ENCODE data around the gene NFKBIB.
A peak's percentile ranks its signal among the peaks of the same experiment; 100 is the strongest.

NFKBIB gene, protein sequence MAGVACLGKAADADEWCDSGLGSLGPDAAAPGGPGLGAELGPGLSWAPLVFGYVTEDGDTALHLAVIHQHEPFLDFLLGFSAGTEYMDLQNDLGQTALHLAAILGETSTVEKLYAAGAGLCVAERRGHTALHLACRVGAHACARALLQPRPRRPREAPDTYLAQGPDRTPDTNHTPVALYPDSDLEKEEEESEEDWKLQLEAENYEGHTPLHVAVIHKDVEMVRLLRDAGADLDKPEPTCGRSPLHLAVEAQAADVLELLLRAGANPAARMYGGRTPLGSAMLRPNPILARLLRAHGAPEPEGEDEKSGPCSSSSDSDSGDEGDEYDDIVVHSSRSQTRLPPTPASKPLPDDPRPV

DNA sequence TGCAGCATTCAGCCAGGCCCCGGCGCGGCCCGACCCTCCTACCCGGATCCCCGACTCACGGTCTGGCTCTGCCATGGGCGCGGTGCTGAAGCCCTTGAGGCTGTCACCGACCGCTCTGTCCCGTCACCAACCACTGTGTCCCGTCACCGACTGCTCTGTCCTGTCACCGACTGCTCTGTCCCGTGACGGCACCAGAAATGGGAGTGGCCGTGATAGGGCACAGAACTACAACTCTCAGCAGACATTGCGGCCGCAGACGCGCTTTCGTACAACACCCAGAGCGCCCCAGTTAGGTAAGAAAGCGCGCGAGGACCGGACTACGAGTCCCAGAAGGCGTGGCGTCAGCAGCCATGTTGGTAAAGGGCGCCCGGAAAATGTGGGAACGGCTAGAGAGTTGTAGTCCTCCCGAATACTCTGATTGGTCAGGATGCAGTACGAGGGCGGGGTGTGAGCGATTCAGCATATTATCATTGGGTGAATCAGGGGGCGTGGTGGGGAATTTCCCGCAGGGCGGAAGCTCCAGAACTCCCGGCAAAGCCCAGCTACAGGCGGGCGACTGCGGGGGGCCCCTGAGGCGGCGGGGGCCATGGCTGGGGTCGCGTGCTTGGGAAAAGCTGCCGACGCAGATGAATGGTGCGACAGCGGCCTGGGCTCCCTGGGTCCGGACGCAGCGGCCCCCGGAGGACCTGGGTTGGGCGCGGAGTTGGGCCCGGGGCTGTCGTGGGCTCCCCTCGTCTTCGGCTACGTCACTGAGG, at the start of gene NFKBIB, which contains the start of gene SIRT2:
Gene NFKBIB (plus strand): TSS at position 523 of the 755 bp plus-strand sequence. CDS start 64 bp downstream, at position 587.
Gene SIRT2 (minus strand): TSS at position 172 of the 755 bp plus-strand sequence. CDS start 97 bp downstream, at position 75.
- Histone ChIP-seq H3K9me3 (ENCODE audit: control insufficient read depth, insufficient read depth, low read length) (peaks cover 5% of the 10 kb centered on the region), H3K36me3 (ENCODE audit: control insufficient read depth, low read length) (peaks cover 12% of the 10 kb centered on the region), H3K4me3 (ENCODE audit: low read length) (peak within 1 kb of the TSS; percentile 93), H3K4me1 (ENCODE audit: control insufficient read depth, low read length) (peaks cover 20% of the 10 kb centered on the region), H3K9me2 (replicated peaks; ENCODE audit: control insufficient read depth, low read length) (no peaks in the 10 kb centered on the region), H3F3A (ENCODE audit: control insufficient read depth, insufficient read depth) (no peaks in the 10 kb centered on the region), H4K20me1 (ENCODE audit: control insufficient read depth, insufficient read depth, low read depth, low read length) (no peaks in the 10 kb centered on the region), H3K79me2 (ENCODE audit: control insufficient read depth, low read length) (peaks cover 38% of the 10 kb centered on the region), H3K27ac (ENCODE audit: low read depth, low read length) (peak within 1 kb of the TSS; percentile 30), H3K4me2 (ENCODE audit: low read length) (peak within 1 kb of the TSS; percentile 88), H3K27me3 (ENCODE audit: control insufficient read depth, low read length) (no peaks in the 10 kb centered on the region)
- no peak for TF ChIP-seq EZH2phosphoT487 (IDR thresholded peaks at IDR 0.05; ENCODE audit: borderline replicate concordance, low read length)
- TF ChIP-seq, protein P1, sequence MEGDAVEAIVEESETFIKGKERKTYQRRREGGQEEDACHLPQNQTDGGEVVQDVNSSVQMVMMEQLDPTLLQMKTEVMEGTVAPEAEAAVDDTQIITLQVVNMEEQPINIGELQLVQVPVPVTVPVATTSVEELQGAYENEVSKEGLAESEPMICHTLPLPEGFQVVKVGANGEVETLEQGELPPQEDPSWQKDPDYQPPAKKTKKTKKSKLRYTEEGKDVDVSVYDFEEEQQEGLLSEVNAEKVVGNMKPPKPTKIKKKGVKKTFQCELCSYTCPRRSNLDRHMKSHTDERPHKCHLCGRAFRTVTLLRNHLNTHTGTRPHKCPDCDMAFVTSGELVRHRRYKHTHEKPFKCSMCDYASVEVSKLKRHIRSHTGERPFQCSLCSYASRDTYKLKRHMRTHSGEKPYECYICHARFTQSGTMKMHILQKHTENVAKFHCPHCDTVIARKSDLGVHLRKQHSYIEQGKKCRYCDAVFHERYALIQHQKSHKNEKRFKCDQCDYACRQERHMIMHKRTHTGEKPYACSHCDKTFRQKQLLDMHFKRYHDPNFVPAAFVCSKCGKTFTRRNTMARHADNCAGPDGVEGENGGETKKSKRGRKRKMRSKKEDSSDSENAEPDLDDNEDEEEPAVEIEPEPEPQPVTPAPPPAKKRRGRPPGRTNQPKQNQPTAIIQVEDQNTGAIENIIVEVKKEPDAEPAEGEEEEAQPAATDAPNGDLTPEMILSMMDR (IDR thresholded peaks at IDR 0.05; ENCODE audit: low read depth, low read length, poor library complexity, severe bottlenecking) = no peak

DNA sequence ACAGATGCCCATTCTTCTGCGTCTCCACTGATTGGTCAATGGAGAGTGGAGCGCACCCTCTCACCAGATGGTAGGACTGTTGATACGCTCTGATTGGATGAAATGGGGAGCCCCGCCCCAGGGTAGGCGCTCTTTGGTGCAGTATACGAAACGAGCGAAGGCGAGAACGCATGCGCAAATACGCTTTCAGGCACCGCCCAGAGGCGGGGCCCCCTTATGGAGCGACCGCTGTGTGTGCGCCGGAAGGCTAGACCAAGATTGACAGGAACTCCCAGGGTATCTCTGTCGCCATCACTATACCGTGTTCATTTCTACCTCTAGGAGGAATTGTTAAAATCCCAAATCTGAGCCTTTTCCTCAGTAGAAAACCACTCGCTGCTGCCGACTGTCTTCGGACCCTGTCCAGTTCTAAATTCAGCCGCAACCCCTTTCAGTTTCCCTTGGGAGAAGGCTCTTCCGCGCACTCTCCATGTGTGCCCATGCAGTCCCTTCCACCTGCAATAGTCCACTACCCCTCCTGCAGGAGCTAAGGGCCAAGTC, 49.3 kb upstream of the NFKBIB start:
- Histone ChIP-seq H3K9me2 (replicated peaks; ENCODE audit: control insufficient read depth, low read length) (no peaks in the 10 kb centered on the region), H3K4me1 (ENCODE audit: control insufficient read depth, low read length) (peaks cover 49% of the 10 kb centered on the region), H3K27me3 (ENCODE audit: control insufficient read depth, low read length) (no peaks in the 10 kb centered on the region), H3K79me2 (ENCODE audit: control insufficient read depth, low read length) (peaks cover 60% of the 10 kb centered on the region), H4K20me1 (ENCODE audit: control insufficient read depth, insufficient read depth, low read depth, low read length) (peaks cover 21% of the 10 kb centered on the region), H3K27ac (ENCODE audit: low read depth, low read length) (peak overlapping the region; percentile 90), H3K36me3 (ENCODE audit: control insufficient read depth, low read length) (peaks cover 47% of the 10 kb centered on the region), H3K4me2 (ENCODE audit: low read length) (peak overlapping the region; percentile 97), H3K9me3 (ENCODE audit: control insufficient read depth, insufficient read depth, low read length) (no peaks in the 10 kb centered on the region), H3F3A (ENCODE audit: control insufficient read depth, insufficient read depth) (peaks cover 10% of the 10 kb centered on the region), H3K4me3 (ENCODE audit: low read length) (peak overlapping the region; percentile 83)
- TF ChIP-seq, protein P1 (IDR thresholded peaks at IDR 0.05; ENCODE audit: low read depth, low read length, poor library complexity, severe bottlenecking) = peak; percentile 19
- TF ChIP-seq EZH2phosphoT487 (IDR thresholded peaks at IDR 0.05; ENCODE audit: borderline replicate concordance, low read length) = no peak

DNA sequence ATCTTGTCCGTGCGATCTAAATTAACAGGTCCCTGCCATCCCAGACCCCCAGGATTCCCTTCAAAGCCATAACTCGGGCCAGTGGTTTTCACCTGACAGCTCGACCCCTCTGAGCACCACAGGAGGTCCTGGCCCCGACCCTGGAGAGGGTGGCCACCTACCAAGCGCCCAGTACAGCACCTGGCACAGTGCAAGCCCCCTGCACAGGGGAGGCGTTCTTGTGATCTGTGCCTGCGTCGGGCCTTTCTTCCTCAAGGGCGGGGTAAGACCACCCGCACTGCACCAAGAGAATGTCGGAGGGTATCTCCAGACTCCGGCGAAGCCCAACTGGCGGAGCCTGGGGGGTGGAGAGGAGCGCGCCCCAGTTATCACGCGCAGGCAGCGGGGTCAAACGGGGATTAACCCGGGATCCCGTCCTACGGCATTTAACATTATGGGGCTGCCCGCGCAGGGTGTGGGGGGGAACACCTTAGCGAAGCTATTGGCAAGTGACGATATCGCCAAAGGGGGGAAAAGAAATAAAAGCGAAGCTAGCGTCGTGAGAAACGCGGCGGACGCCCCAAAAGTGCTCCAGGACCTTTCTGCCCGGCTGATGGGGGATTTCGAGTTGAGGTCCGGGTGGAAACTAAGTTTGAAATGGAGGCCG, 48.7 kb upstream of the NFKBIB start:
- peaks cover 44% of the 10 kb centered on the region for H3K4me1 ChIP-seq (ENCODE audit: control insufficient read depth, low read length)
- TF ChIP-seq, protein P1 (IDR thresholded peaks at IDR 0.05; ENCODE audit: low read depth, low read length, poor library complexity, severe bottlenecking) = peak; percentile 8
- TF ChIP-seq EZH2phosphoT487 (IDR thresholded peaks at IDR 0.05; ENCODE audit: borderline replicate concordance, low read length) = no peak

More for the DNA sequence above, 48.7 kb upstream of the NFKBIB start:
- Histone ChIP-seq H3K27ac (ENCODE audit: low read depth, low read length) (peak overlapping the region; percentile 90), H3K9me2 (replicated peaks; ENCODE audit: control insufficient read depth, low read length) (no peaks in the 10 kb centered on the region), H3F3A (ENCODE audit: control insufficient read depth, insufficient read depth) (peaks cover 10% of the 10 kb centered on the region), H3K36me3 (ENCODE audit: control insufficient read depth, low read length) (peaks cover 41% of the 10 kb centered on the region), H3K4me2 (ENCODE audit: low read length) (peak overlapping the region; percentile 97), H4K20me1 (ENCODE audit: control insufficient read depth, insufficient read depth, low read depth, low read length) (peaks cover 16% of the 10 kb centered on the region), H3K79me2 (ENCODE audit: control insufficient read depth, low read length) (peaks cover 54% of the 10 kb centered on the region), H3K27me3 (ENCODE audit: control insufficient read depth, low read length) (no peaks in the 10 kb centered on the region), H3K9me3 (ENCODE audit: control insufficient read depth, insufficient read depth, low read length) (no peaks in the 10 kb centered on the region), H3K4me3 (ENCODE audit: low read length) (peak overlapping the region; percentile 83)

All from DOHH2 (cell line).